Stomach (tissue), 9 donors: Measurements from ENCODE around the gene COPG2. TPM values are rescaled to one million over a fixed set of nuclear protein-coding genes. Genes with fewer than 3 reads are reported as not detected.
"Not testable (repeated sequence)": the region's sequence is repeated elsewhere in the genome, so short reads cannot be mapped to it uniquely, and the experiment has no call there.

ENCODE experiments used
- DNase-seq, 2 donors: peaks; one replicate each; pipeline versions ENCODE4 v3.0.0 to v3.0.0-alpha.2; 2013 to 2019
- H3K27ac ChIP-seq, 5 donors: fragments of 200-600 bp in 4 of 5; sonication (generic) in 4 of 5; one replicate each; pipeline ENCODE4 v1.5.1; 2013 to 2019; ENCODE audit warnings: mild to moderate bottlenecking in 1 of 5, moderate library complexity in 1 of 5
- H3K27me3 ChIP-seq, 3 donors: fragments of 200-600 bp; sonication (generic); one replicate each; pipeline ENCODE4 v1.5.1; 2017 to 2019; ENCODE audit warnings: mixed run types in 1 of 3
- H3K36me3 ChIP-seq, 4 donors: fragments of 200-600 bp; sonication (generic); 1 replicate in 3 of 4; 2 replicates in 1 of 4; pipeline ENCODE4 v1.5.1; 2016 to 2019
- H3K4me1 ChIP-seq, 4 donors: fragments of 200-600 bp; sonication (generic); one replicate each; pipeline ENCODE4 v1.5.1; 2016 to 2019
- H3K4me3 ChIP-seq, 4 donors: fragments of 200-600 bp; sonication (generic) in 3 of 4; one replicate each; pipeline ENCODE4 v1.5.1; 2016 to 2019; ENCODE audit warnings: mild to moderate bottlenecking in 1 of 4
- H3K9me3 ChIP-seq, 4 donors: fragments of 200-600 bp; sonication (generic); one replicate each; pipeline ENCODE4 v1.5.1; 2016 to 2019
- EP300 ChIP-seq: sonication (generic); formaldehyde crosslinking; IDR thresholded peaks from one replicate; pipeline ENCODE4 v1.6.1; 2017; ENCODE audit warnings: antibody characterized with exemption
- POLR2A ChIP-seq, 4 donors: fragments of 450-650 bp; IDR thresholded peaks; one replicate each; pipeline ENCODE4 v1.6.1; 2016; ENCODE audit warnings: antibody characterized with exemption in 4 of 4, control low read depth in 2 of 4, mild to moderate bottlenecking in 1 of 4, moderate library complexity in 1 of 4
- POLR2AphosphoS5 ChIP-seq, 3 donors: sonication (generic); formaldehyde crosslinking; IDR thresholded peaks; one replicate each; pipeline ENCODE4 v1.6.1; 2016; ENCODE audit warnings: antibody characterized with exemption in 3 of 3
- WGBS, 5 donors: extraction: QIAGEN DNeasy Blood & Tissue Kit in 3 of 5; methylation state at CpG; one replicate each; pipeline versions ENCODE4 v1.1.5 to v1.1.7; 2013 to 2018; 5-methylcytosine and 5-hydroxymethylcytosine counted together
- intact Hi-C: fragments of 100-400 bp; cut with DNase I; formaldehyde crosslinking; loops from one replicate; pipeline ENCODE4 v1.15.1; 2023; ENCODE audit warnings: low total_unique reads
- polyA plus RNA-seq, 3 donors: library from polyadenylated mRNA; stranded (reverse); fragments of 200-250 nt; gene quantifications; one replicate each; pipeline ENCODE4 v1.2.3, GENCODE V29; 2013
- total RNA-seq, 5 donors: library from RNA; depleted of rRNA; stranded (reverse); fragments of >200 nt; gene quantifications; one replicate each; pipeline versions ENCODE4 v1.1.0 to v1.2.3, GENCODE V29; 2014 to 2016
- TF ChIP-seq, protein P1 (sequence below), 7 experiments: fragments of 450-650 bp in 4 of 7; fragments of 200-600 bp in 3 of 7; sonication (generic) in 3 of 7; IDR thresholded peaks; one replicate each; pipeline ENCODE4 v1.5.1; 2016 to 2019; ENCODE audit warnings: antibody characterized with exemption in 7 of 7, control low read depth in 2 of 7, mild to moderate bottlenecking in 1 of 7
- donor health status: healthy with polysubstance abuse.
- donor health status: Bipolar disorder and iron deficiency.
- donor health status: healthy.

Gene COPG2
- total and polyA plus RNA-seq, 8 donors = 6.6 to 50.0 (median 7.7) TPM

DNA sequence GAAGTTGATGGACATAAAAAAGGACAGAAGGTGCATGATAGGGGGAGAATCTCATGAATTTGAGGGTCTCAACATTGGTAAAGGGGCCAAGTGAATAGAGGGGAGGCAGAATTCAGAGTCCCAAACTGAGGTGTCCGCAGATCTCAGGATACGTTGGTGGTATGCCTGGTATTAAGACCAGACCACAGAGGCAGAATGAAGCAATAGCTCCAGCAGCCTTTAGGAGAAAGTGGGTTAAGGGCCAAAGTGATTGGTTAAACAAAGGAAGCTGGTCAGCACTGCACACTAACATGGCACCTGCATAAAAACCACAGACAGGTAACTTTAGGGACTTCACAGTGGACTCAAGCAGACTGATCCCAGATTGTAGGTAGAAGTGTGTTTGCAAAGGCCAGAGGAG, 139.1 kb downstream of the COPG2 start:
- no peaks in the 10 kb centered on the region for H3K9me3 ChIP-seq
- H3K27me3 ChIP-seq = no peaks in the 10 kb centered on the region
- H3K4me1 ChIP-seq = no peaks in the 10 kb centered on the region
- DNase-seq = no peak
- intact Hi-C loops = no loop called here
- TF ChIP-seq POLR2A (IDR thresholded peaks at IDR 0.05) = no peak
- no peak for TF ChIP-seq EP300
- no peak for TF ChIP-seq POLR2AphosphoS5 (IDR thresholded peaks at IDR 0.05)
- TF ChIP-seq, protein P1, sequence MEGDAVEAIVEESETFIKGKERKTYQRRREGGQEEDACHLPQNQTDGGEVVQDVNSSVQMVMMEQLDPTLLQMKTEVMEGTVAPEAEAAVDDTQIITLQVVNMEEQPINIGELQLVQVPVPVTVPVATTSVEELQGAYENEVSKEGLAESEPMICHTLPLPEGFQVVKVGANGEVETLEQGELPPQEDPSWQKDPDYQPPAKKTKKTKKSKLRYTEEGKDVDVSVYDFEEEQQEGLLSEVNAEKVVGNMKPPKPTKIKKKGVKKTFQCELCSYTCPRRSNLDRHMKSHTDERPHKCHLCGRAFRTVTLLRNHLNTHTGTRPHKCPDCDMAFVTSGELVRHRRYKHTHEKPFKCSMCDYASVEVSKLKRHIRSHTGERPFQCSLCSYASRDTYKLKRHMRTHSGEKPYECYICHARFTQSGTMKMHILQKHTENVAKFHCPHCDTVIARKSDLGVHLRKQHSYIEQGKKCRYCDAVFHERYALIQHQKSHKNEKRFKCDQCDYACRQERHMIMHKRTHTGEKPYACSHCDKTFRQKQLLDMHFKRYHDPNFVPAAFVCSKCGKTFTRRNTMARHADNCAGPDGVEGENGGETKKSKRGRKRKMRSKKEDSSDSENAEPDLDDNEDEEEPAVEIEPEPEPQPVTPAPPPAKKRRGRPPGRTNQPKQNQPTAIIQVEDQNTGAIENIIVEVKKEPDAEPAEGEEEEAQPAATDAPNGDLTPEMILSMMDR (IDR thresholded peaks at IDR 0.05) = no peak
- no peak overlapping the region for H3K27ac ChIP-seq
- no peak overlapping the region for H3K4me3 ChIP-seq
- 88 to 98% (median 92%) methylated on average over 2 of the region's 2 CpGs for WGBS, 5 donors
- peaks cover 0 to 55% (median 38%) of the 10 kb centered on the region in 4 donors for H3K36me3 ChIP-seq

DNA sequence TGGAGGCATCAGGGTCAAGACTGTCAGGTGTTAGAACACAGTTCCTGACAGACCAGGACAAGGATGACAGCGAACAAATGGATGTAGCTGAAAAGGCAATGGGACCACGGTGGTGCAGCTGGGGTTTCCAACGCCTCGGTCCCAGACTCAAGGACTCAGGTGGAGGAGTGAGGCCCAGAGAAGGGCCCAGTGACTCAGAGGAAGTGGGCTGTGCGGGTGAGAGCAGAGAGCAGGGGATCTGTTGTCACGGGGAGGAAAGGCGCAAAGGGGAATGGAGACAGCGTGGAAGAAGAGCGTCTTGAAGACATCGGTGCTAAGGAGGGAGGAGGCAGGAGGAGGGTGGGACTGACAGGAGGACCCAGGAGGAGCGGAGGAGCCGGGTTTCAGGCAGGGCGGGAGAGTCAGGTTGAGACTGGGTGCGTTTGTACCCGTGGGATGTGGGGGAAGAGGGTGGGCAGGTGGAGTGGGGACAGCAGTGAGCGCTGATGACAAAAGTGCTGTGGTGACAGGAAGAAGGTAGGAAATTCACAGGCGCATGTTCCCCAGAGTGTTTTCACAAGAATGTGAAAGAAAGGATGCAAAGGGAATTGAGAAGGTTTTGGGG, 140.7 kb downstream of the COPG2 start:
- H3K36me3 ChIP-seq = peaks cover 0 to 49% (median 26%) of the 10 kb centered on the region in 4 donors
- intact Hi-C loops, H3K9me3 ChIP-seq, H3K27me3 ChIP-seq, H3K4me1 ChIP-seq, DNase-seq, H3K27ac ChIP-seq, H3K4me3 ChIP-seq: not testable (repeated sequence)
- WGBS, 5 donors = 80 to 89% (median 87%) methylated on average over 15 to 17 of the region's 17 CpGs

DNA sequence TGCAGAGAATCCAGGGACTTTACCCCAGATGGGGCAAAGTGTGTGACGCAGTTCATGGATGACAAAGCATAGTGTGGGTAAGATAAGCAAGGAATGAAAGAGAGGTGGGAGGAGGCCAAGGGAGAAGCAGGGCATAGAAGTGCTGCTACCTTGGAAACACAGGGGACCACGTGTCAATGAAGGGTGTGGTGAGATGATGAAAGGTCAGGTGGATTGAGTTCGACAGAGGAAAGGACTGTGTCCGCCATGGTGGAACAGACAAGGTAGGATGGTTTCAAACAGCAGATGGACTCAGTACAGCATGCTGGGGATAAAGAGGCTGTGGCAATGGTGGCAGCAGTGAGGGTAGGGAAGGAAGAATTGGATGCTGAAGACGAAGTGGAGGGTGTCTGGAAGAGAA, 143.9 kb downstream of the COPG2 start:
- H3K27me3 ChIP-seq = no peaks in the 10 kb centered on the region
- DNase-seq = no peak

DNA sequence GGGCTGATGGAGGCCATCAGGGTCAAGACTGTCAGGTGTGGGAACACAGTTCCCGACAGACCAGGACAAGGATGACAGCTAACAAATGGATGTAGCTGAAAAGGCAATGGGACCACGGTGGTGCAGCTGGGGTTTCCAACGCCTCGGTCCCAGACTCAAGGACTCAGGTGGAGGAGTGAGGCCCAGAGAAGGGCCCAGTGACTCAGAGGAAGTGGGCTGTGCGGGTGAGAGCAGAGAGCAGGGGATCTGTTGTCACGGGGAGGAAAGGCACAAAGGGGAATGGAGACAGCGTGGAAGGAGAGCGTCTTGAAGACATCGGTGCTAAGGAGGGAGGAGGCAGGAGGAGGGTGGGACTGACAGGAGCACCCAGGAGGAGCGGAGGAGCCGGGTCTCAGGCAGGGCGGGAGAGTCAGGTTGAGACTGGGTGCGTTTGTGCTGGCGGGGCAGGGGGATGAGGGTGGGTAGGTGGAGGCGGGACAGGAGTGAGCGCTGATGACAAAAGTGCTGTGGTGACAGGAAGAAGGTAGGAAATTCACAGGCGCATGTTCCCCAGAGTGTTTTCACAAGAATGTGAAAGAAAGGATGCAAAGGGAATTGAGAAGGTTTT, 144.9 kb downstream of the COPG2 start:
- peaks cover 0 to 21% (median 5%) of the 10 kb centered on the region in 4 donors for H3K36me3 ChIP-seq
- 84 to 93% (median 90%) methylated on average over 14 to 17 of the region's 17 CpGs for WGBS, 5 donors
- H3K9me3 ChIP-seq, H3K27me3 ChIP-seq, H3K27ac ChIP-seq, H3K4me1 ChIP-seq, H3K4me3 ChIP-seq, DNase-seq, intact Hi-C loops: not testable (repeated sequence)

More for the DNA sequence above, 143.9 kb downstream of the COPG2 start:
- H3K4me3 ChIP-seq = no peak overlapping the region
- no peaks in the 10 kb centered on the region for H3K9me3 ChIP-seq
- no peak for TF ChIP-seq EP300
- TF ChIP-seq, protein P1 (IDR thresholded peaks at IDR 0.05) = no peak
- WGBS, 5 donors = 89 to 93% (median 93%) methylated on average over 5 of the region's 5 CpGs
- intact Hi-C loops = no loop called here
- H3K27ac ChIP-seq = no peak overlapping the region
- no peaks in the 10 kb centered on the region for H3K4me1 ChIP-seq
- peaks cover 0 to 30% (median 6%) of the 10 kb centered on the region in 4 donors for H3K36me3 ChIP-seq

DNA sequence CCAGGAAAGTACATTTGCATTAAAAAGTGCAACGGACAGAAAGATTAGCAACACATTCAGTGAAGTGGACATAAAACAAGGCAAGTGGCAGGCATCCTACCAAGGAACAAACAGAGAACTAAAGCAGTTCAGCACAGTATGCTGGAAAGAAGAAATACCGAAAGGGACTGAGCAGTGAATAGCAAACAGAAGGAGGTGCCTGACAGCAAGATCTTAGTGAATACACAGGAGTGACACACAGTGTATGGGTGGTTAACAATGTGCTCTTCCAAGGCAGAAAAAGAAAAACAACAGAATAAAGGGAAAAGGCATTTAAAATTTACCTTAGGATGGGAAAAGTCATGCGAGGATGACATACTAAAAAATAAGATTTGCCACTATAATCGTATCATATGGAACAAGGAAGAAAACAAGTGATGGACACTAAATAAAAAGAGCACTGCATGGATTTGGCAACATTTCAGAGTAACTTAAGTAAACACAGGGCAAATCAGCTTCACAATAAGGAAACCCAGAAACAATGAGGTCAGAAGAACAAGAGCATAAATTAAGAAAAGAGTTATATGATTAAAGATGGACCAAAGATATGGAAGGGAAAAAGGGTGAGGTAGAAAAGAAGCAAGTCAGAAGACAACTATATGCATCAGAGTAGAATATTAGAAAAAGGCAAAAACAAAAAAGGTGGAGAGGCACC, 147.1 kb downstream of the COPG2 start:
- TF ChIP-seq, protein P1 (IDR thresholded peaks at IDR 0.05) = no peak
- no peak for TF ChIP-seq POLR2A (IDR thresholded peaks at IDR 0.05)
- no peak for TF ChIP-seq POLR2AphosphoS5 (IDR thresholded peaks at IDR 0.05)
- no peak for TF ChIP-seq EP300
- intact Hi-C loops = no loop called here
- no peaks in the 10 kb centered on the region for H3K9me3 ChIP-seq
- no peak overlapping the region for H3K27ac ChIP-seq
- H3K36me3 ChIP-seq = peaks cover 0 to 25% (median 11%) of the 10 kb centered on the region in 4 donors
- DNase-seq = no peak
- no peaks in the 10 kb centered on the region for H3K4me1 ChIP-seq
- H3K4me3 ChIP-seq = no peak overlapping the region
- no peaks in the 10 kb centered on the region for H3K27me3 ChIP-seq
- WGBS, 5 donors = 71 to 84% (median 75%) methylated on average over 4 of the region's 4 CpGs
